SK-N-SH (cell line): ENCODE measurements around the gene MGST2. TPM values are rescaled to one million over a fixed set of nuclear protein-coding genes. Genes with fewer than 3 reads are reported as not detected.
A peak's percentile ranks its signal among the peaks of the same experiment; 100 is the strongest.

Experiments
- CTCF ChIA-PET: fragments of 300-600, 350-600 bp; formaldehyde crosslinking; extraction: SDS; loops from one replicate; lab custom pipeline; 2021; lab: Yijun Ruan, JAX
- POLR2A ChIA-PET: fragments of 350-600 bp; sonication (Branson Sonifier 250); formaldehyde crosslinking; extraction: SDS; loops from one replicate; lab custom pipeline; 2020; ENCODE audit warnings: antibody characterized with exemption, inconsistent platforms; lab: Yijun Ruan, JAX
- DNase-seq: peaks from one replicate; pipeline ENCODE4 v3.0.0; 2012
- H2AFZ ChIP-seq: fragments of 200-600 bp; sonication (generic); 2 replicates; pipeline ENCODE4 v1.8.1; 2016; ENCODE audit warnings: antibody characterized with exemption, mild to moderate bottlenecking, low read depth
- H3F3A ChIP-seq: fragments of 200-600 bp; sonication (generic); replicated peaks from 2 replicates; pipeline ENCODE3; 2016; ENCODE audit warnings: antibody characterized with exemption, mild to moderate bottlenecking; ENCODE audit not compliant: insufficient read depth
- H3K27ac ChIP-seq, 2 experiments: fragments of 200-500 bp in 1 of 2; fragments of 200-600 bp in 1 of 2; sonication (Bioruptor generic) in 1 of 2; sonication (generic), shearing (Covaris generic) in 1 of 2; 2 replicates each; pipeline versions ENCODE4 v1.5.1 to v1.6.1; 2014 to 2016; ENCODE audit warnings: low read depth in 2 of 2, inconsistent platforms in 1 of 2, low read length in 1 of 2, mild to moderate bottlenecking in 1 of 2, mixed read lengths in 1 of 2
- H3K27me3 ChIP-seq: fragments of 200-600 bp; sonication (generic), shearing (Covaris generic); 2 replicates; pipeline ENCODE4 v1.6.1; 2016; ENCODE audit warnings: mixed run types; ENCODE audit not compliant: insufficient read depth
- H3K36me3 ChIP-seq, 2 experiments: fragments of 200-500 bp in 1 of 2; fragments of 200-600 bp in 1 of 2; sonication (Bioruptor generic) in 1 of 2; sonication (generic) in 1 of 2; replicated peaks in 1 of 2; 2 replicates each; pipeline versions ENCODE3 to v1.5.1; 2014 to 2016; ENCODE audit warnings: low read length in 1 of 2, mild to moderate bottlenecking in 1 of 2; ENCODE audit not compliant: insufficient read depth in 2 of 2, control insufficient read depth in 1 of 2
- H3K4me1 ChIP-seq, 2 experiments: fragments of 200-500 bp in 1 of 2; fragments of 200-600 bp in 1 of 2; sonication (Bioruptor generic) in 1 of 2; sonication (generic), shearing (Covaris generic) in 1 of 2; 2 replicates each; pipeline versions ENCODE4 v1.5.1 to v1.6.1; 2014 to 2016; ENCODE audit warnings: low read depth in 1 of 2, low read length in 1 of 2, mixed run types in 1 of 2; ENCODE audit not compliant: insufficient read depth in 2 of 2, control insufficient read depth in 1 of 2
- H3K4me2 ChIP-seq: fragments of 200-600 bp; sonication (generic), shearing (Covaris generic); 2 replicates; pipeline ENCODE4 v1.6.1; 2017; ENCODE audit warnings: mixed run types
- H3K4me3 ChIP-seq, 2 experiments: fragments of 200-500 bp in 1 of 2; fragments of 200-600 bp in 1 of 2; sonication (Bioruptor generic) in 1 of 2; sonication (generic), shearing (Covaris generic) in 1 of 2; 2 replicates each; pipeline versions ENCODE4 v1.5.1 to v1.8.1; 2014 to 2016; ENCODE audit warnings: low read depth in 2 of 2, inconsistent platforms in 1 of 2, low read length in 1 of 2, mild to moderate bottlenecking in 1 of 2, mixed read lengths in 1 of 2, moderate library complexity in 1 of 2
- H3K79me2 ChIP-seq: fragments of 200-600 bp; sonication (generic); 2 replicates; pipeline ENCODE4 v1.8.1; 2017; ENCODE audit warnings: mild to moderate bottlenecking; ENCODE audit not compliant: insufficient read depth
- H3K9ac ChIP-seq: fragments of 200-600 bp; sonication (generic); 2 replicates; pipeline ENCODE4 v1.6.1; 2017; ENCODE audit warnings: mixed run types
- H3K9me2 ChIP-seq: fragments of 200-600 bp; sonication (generic); 2 replicates; pipeline ENCODE4 v1.6.1; 2017; ENCODE audit warnings: mixed run types
- H3K9me3 ChIP-seq: fragments of 200-600 bp; sonication (generic); 2 replicates; pipeline ENCODE4 v1.6.1; 2017; ENCODE audit warnings: mixed run types, mild to moderate bottlenecking, moderate library complexity
- H4K20me1 ChIP-seq: fragments of 200-600 bp; sonication (generic); 2 replicates; pipeline ENCODE4 v1.6.1; 2017; ENCODE audit warnings: mild to moderate bottlenecking, mixed run types; ENCODE audit not compliant: insufficient read depth
- CHD2 ChIP-seq: fragments of 150-350 bp; IDR thresholded peaks from 2 replicates; pipeline ENCODE4 v1.6.1; 2018; ENCODE audit warnings: low read length; ENCODE audit not compliant: partially characterized antibody
- ELF1 ChIP-seq: IDR thresholded peaks from 2 replicates; pipeline ENCODE4 v1.4.0; 2012
- EP300 ChIP-seq, 2 experiments: IDR thresholded peaks; 2 replicates each; pipeline versions ENCODE4 v1.4.0 to v1.6.1; 2012; ENCODE audit warnings: borderline replicate concordance in 1 of 2, low read depth in 1 of 2, low read length in 1 of 2
- FOSL2 ChIP-seq: IDR thresholded peaks from 2 replicates; pipeline ENCODE4 v1.4.0; 2012; ENCODE audit warnings: low read depth, mild to moderate bottlenecking, moderate library complexity, borderline replicate concordance
- FOXJ3 ChIP-seq: sonication (generic); formaldehyde crosslinking; IDR thresholded peaks from 2 replicates; pipeline ENCODE4 v1.5.1; 2020; ENCODE audit warnings: mild to moderate bottlenecking, missing genetic modification reagents
- JUND ChIP-seq: IDR thresholded peaks from 2 replicates; pipeline ENCODE4 v1.4.0; 2012
- NFIC ChIP-seq: IDR thresholded peaks from 2 replicates; pipeline ENCODE4 v1.4.0; 2012; ENCODE audit warnings: borderline replicate concordance
- POLR2AphosphoS5 ChIP-seq: IDR thresholded peaks from 2 replicates; pipeline ENCODE4 v1.6.1; 2012; ENCODE audit warnings: low read depth, low read length
- SIN3A ChIP-seq: IDR thresholded peaks from 2 replicates; pipeline ENCODE4 v1.6.1; 2012; ENCODE audit warnings: low read depth, mild to moderate bottlenecking, low read length, moderate library complexity, borderline replicate concordance
- SMC3 ChIP-seq: IDR thresholded peaks from 2 replicates; pipeline ENCODE4 v1.6.1; 2012; ENCODE audit warnings: low read depth, low read length, improper control_type of control experiment
- TAF1 ChIP-seq: IDR thresholded peaks from 2 replicates; pipeline ENCODE4 v1.6.1; 2012; ENCODE audit warnings: low read depth, mild to moderate bottlenecking, low read length, moderate library complexity, borderline replicate concordance
- WGBS: methylation state at CpG from one replicate; pipeline ENCODE4 v1.1.6; 2017; ENCODE audit warnings: low lambda C conversion rate; 5-methylcytosine and 5-hydroxymethylcytosine counted together
- polyA plus RNA-seq, 3 experiments: library from polyadenylated mRNA; depleted of rRNA; stranded (reverse); fragments of >200 nt; gene quantifications; 2 replicates each; pipeline ENCODE4 v1.2.3, GENCODE V29; 2012
- TF ChIP-seq, protein P1 (sequence below): fragments of 150-350 bp; IDR thresholded peaks from 2 replicates; pipeline ENCODE4 v1.6.1; 2016; ENCODE audit warnings: mild to moderate bottlenecking, low read depth, low read length
- TF ChIP-seq, protein P2 (sequence below): IDR thresholded peaks from 2 replicates; pipeline ENCODE4; 2012
- TF ChIP-seq, protein P3 (sequence below): fragments of 200-600 bp; sonication (generic); IDR thresholded peaks from 2 replicates; pipeline ENCODE4 v1.6.1; 2017; ENCODE audit warnings: antibody characterized with exemption, mild to moderate bottlenecking, moderate library complexity
- TF ChIP-seq, protein P4 (sequence below): IDR thresholded peaks from 2 replicates; pipeline ENCODE4 v1.6.1; 2012; ENCODE audit warnings: mild to moderate bottlenecking, low read depth, low read length, moderate library complexity
- TF ChIP-seq, protein P5 (sequence below): fragments of 150-350 bp; IDR thresholded peaks from 2 replicates; pipeline ENCODE4 v1.6.1; 2017; ENCODE audit warnings: antibody characterized with exemption, low read length, low read depth, borderline replicate concordance
- TF ChIP-seq, protein P6 (sequence below): IDR thresholded peaks from 2 replicates; pipeline ENCODE4 v1.4.0; 2012; ENCODE audit warnings: low read depth, borderline replicate concordance
- TF ChIP-seq, protein P7 (sequence below): IDR thresholded peaks from 2 replicates; pipeline ENCODE4 v1.4.0; 2012; ENCODE audit warnings: low read depth, borderline replicate concordance

MGST2 gene
- polyA plus RNA-seq, 1 of the 3 experiments (the other 2 are of a cell fraction): 26.5 TPM

DNA sequence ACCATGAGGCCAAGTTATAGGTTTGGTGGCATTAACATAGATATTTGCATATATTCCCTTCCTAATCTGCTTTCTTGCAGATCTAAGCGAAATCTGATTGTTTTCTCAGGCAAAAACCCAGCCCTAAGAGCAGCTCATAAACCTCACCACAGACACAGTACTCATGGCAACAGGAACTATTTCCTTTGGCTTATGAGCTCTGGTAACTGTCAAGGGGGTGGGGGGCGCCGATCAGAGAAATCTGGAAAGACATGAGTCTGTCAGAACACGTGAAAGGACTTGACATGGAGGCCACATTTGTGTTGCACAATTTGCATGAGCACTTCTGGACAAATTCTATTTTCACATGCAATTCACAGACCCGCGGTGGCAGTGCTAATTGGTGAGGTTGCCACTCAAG lies 83.7 kb downstream of the MGST2 start (continued):
- no peak for TF ChIP-seq SIN3A
- TF ChIP-seq CHD2: no peak
- TF ChIP-seq, protein P1, sequence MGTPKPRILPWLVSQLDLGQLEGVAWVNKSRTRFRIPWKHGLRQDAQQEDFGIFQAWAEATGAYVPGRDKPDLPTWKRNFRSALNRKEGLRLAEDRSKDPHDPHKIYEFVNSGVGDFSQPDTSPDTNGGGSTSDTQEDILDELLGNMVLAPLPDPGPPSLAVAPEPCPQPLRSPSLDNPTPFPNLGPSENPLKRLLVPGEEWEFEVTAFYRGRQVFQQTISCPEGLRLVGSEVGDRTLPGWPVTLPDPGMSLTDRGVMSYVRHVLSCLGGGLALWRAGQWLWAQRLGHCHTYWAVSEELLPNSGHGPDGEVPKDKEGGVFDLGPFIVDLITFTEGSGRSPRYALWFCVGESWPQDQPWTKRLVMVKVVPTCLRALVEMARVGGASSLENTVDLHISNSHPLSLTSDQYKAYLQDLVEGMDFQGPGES: no peak
- no peak for TF ChIP-seq SMC3
- TF ChIP-seq NFIC: no peak

DNA sequence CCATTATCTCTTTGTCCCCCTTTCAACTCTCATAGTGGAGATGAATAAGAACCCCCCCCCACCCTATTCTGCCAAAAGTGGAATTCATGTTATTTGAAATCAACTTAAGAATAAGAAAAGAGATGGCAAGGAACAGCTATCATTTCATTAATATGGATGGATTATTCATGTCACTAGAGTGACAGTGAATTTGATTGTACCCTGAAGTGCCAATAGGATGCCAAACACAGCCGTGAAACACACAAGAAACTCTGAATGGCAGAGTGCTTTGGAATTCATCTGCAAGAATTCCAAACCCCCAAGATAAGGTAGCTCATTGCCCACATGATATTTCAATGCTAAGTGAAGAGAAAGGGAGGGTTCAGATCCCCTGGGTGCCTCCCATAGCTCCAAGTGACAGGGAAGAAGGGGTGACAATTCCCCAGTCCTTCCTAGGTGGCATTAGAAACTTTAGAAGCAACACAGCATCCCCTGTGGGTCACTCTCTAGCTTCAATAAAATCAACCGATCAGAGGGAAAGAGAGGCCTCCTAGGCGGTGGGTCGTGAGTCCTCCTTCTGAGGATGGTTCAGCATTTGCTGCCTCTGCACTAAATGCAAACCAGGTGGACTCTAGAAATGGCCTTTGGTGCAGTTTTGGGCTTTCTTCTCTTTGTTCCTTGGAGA lies 84.3 kb downstream of the MGST2 start:
- Histone ChIP-seq H2AFZ (no peak overlapping the region), H3K4me3 (no peak overlapping the region), H3K9me2 (no peaks in the 10 kb centered on the region), H3K27ac (peak overlapping the region in 1 of 2 experiments; percentile 50; a peak in 1 of 4 replicates), H3F3A (no peaks in the 10 kb centered on the region), H3K27me3 (no peaks in the 10 kb centered on the region), H3K9ac (no peak overlapping the region), H3K36me3 (peaks cover 0 to 4% of the 10 kb centered on the region in 2 experiments), H3K79me2 (no peaks in the 10 kb centered on the region), H3K4me1 (peaks cover 0 to 24% of the 10 kb centered on the region in 2 experiments; a peak in 2 of 4 replicates), H3K9me3 (no peaks in the 10 kb centered on the region), H4K20me1 (no peaks in the 10 kb centered on the region), H3K4me2 (no peak overlapping the region)
- 98% methylated on average over 4 of the region's 4 CpGs for WGBS
- ChIA-PET CTCF (interaction anchor here (0.6 to 3.3 kb wide), 4 partner anchors 9 to 98 kb away, joined by 3 to 19 read pairs (median 6); no protein-coding TSS in a partner anchor), POLR2A (interaction anchor here (0.9 to 2.1 kb wide), 2 partner anchors 10 to 27 kb away, joined by 3 to 8 read pairs; no protein-coding TSS in a partner anchor)
- DNase-seq: no peak
- TF ChIP-seq, protein P2, sequence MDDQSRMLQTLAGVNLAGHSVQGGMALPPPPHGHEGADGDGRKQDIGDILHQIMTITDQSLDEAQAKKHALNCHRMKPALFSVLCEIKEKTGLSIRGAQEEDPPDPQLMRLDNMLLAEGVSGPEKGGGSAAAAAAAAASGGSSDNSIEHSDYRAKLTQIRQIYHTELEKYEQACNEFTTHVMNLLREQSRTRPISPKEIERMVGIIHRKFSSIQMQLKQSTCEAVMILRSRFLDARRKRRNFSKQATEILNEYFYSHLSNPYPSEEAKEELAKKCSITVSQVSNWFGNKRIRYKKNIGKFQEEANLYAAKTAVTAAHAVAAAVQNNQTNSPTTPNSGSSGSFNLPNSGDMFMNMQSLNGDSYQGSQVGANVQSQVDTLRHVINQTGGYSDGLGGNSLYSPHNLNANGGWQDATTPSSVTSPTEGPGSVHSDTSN: no peak
- TF ChIP-seq, protein P3, sequence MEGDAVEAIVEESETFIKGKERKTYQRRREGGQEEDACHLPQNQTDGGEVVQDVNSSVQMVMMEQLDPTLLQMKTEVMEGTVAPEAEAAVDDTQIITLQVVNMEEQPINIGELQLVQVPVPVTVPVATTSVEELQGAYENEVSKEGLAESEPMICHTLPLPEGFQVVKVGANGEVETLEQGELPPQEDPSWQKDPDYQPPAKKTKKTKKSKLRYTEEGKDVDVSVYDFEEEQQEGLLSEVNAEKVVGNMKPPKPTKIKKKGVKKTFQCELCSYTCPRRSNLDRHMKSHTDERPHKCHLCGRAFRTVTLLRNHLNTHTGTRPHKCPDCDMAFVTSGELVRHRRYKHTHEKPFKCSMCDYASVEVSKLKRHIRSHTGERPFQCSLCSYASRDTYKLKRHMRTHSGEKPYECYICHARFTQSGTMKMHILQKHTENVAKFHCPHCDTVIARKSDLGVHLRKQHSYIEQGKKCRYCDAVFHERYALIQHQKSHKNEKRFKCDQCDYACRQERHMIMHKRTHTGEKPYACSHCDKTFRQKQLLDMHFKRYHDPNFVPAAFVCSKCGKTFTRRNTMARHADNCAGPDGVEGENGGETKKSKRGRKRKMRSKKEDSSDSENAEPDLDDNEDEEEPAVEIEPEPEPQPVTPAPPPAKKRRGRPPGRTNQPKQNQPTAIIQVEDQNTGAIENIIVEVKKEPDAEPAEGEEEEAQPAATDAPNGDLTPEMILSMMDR: no peak
- TF ChIP-seq FOSL2 (no peak), EP300 (IDR thresholded peaks at IDR 0.05; ENCODE audit: borderline replicate concordance in 1 of 2, low read depth in 1 of 2, low read length in 1 of 2) (no peak), TAF1 (no peak), FOXJ3 (CRISPR knock-in tag) (no peak), JUND (no peak), POLR2AphosphoS5 (no peak), CHD2 (no peak), ELF1 (no peak)
- TF ChIP-seq, protein P4, sequence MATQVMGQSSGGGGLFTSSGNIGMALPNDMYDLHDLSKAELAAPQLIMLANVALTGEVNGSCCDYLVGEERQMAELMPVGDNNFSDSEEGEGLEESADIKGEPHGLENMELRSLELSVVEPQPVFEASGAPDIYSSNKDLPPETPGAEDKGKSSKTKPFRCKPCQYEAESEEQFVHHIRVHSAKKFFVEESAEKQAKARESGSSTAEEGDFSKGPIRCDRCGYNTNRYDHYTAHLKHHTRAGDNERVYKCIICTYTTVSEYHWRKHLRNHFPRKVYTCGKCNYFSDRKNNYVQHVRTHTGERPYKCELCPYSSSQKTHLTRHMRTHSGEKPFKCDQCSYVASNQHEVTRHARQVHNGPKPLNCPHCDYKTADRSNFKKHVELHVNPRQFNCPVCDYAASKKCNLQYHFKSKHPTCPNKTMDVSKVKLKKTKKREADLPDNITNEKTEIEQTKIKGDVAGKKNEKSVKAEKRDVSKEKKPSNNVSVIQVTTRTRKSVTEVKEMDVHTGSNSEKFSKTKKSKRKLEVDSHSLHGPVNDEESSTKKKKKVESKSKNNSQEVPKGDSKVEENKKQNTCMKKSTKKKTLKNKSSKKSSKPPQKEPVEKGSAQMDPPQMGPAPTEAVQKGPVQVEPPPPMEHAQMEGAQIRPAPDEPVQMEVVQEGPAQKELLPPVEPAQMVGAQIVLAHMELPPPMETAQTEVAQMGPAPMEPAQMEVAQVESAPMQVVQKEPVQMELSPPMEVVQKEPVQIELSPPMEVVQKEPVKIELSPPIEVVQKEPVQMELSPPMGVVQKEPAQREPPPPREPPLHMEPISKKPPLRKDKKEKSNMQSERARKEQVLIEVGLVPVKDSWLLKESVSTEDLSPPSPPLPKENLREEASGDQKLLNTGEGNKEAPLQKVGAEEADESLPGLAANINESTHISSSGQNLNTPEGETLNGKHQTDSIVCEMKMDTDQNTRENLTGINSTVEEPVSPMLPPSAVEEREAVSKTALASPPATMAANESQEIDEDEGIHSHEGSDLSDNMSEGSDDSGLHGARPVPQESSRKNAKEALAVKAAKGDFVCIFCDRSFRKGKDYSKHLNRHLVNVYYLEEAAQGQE: no peak
- TF ChIP-seq, protein P5, sequence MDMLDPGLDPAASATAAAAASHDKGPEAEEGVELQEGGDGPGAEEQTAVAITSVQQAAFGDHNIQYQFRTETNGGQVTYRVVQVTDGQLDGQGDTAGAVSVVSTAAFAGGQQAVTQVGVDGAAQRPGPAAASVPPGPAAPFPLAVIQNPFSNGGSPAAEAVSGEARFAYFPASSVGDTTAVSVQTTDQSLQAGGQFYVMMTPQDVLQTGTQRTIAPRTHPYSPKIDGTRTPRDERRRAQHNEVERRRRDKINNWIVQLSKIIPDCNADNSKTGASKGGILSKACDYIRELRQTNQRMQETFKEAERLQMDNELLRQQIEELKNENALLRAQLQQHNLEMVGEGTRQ: no peak
- TF ChIP-seq, protein P6, sequence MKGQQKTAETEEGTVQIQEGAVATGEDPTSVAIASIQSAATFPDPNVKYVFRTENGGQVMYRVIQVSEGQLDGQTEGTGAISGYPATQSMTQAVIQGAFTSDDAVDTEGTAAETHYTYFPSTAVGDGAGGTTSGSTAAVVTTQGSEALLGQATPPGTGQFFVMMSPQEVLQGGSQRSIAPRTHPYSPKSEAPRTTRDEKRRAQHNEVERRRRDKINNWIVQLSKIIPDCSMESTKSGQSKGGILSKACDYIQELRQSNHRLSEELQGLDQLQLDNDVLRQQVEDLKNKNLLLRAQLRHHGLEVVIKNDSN: no peak
- TF ChIP-seq, protein P7, sequence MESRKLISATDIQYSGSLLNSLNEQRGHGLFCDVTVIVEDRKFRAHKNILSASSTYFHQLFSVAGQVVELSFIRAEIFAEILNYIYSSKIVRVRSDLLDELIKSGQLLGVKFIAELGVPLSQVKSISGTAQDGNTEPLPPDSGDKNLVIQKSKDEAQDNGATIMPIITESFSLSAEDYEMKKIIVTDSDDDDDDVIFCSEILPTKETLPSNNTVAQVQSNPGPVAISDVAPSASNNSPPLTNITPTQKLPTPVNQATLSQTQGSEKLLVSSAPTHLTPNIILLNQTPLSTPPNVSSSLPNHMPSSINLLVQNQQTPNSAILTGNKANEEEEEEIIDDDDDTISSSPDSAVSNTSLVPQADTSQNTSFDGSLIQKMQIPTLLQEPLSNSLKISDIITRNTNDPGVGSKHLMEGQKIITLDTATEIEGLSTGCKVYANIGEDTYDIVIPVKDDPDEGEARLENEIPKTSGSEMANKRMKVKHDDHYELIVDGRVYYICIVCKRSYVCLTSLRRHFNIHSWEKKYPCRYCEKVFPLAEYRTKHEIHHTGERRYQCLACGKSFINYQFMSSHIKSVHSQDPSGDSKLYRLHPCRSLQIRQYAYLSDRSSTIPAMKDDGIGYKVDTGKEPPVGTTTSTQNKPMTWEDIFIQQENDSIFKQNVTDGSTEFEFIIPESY: no peak
